NCI-H510A treated with DMSO at 0.1 percent for 48 hours (cell line): ENCODE results near the gene NRP1.
"Not testable (repeated sequence)": the region's sequence is repeated elsewhere in the genome, so short reads cannot be mapped to it uniquely, and the experiment has no call there.

ENCODE experiments used
- DNase-seq: peaks from one replicate; lab custom pipeline; 2025; lab: John Stamatoyannopoulos, UW

Gene NRP1

DNA sequence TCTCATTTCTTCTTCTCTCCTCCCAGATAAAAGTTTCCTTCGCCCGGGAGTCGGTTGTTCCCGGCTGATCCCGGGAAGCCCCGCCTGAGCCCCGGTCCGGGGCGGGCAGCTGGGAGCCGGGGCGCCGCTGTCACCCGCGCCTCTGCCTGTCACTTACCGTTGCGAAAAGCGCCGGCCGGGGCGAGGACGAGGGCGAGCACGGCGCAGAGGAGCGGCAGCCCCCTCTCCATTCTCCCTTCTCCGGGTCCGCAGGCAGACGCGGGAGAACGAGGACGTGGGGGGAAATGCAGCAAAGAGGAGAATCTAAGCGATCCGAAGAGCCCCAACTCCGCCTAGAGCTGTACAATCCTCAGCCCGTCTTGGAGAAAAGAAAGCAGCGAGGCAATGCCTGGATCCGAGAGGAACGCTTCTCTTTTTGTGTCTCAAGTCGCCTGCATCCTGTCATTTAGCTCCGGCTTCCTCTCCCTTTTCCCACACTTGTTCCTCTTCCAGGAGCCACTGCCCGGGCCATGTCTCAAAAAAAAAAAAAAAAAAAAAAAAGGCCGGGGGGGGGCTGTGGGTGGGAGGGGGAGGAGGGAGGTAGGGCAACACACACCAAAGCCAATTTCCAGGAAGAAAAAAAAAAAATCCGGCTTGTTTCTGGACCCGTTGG, at the start of gene NRP1:
NRP1 (minus strand) TSS at position 515 of the 652 bp plus-strand sequence; CDS start at position 230, 285 bp downstream.
- no peak for DNase-seq

DNA sequence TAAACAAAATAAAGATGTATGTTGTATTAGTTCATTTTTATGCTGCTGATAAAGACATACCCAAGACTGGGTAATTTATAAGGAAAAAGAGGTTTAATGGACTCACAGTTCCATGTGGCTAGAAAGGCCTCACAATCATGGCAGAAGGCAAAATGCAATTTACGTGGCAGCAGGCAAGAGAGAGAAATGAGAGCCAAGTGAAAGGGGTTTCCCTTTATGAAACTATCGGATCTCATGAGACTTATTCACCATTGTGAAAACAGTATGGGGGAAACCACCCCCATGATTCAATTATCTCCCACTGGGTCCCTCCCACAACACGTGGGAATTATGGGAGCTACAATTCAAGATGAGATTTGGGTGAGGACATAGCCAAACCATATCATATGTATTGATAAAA, 49.7 kb upstream of the NRP1 start:
- DNase-seq: not testable (repeated sequence)

DNA sequence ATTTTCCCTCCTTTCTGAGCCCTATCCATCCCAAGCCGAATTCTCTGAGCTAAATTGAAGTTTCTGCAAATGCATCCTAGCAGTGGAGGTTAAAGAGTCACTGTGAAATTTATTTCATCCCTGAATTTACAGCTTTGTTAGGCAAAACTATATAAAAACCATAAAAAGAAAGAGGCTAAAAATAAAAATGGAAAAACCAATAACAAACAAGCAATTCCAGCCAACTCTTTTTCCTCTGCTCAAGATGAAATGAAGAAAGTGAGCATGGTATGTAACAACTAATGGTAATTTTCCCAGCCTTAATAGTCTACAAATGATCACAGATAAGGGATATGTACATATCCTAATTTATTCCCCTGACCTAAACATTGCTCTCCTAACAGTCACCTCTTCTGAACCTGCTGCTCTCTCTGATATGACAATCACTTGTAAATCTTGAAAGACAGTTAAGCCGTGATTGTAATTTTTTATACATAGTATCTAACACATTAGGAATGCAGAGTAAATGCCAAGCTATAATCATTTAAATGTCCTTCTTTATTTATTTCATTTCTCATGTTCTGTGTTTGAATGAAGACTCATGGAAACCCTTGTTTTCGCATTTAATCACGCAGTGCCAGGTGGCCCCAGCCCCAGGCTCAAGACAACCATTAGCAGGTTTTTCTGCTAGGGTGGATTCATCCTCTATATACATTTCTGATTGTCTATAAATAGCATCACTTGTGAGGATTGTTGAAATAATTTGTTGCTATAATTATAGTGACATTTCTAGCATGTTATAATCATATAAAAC, 48.6 kb upstream of the NRP1 start:
- DNase-seq: no peak

- DNase-seq: no peak
Observed at GRCh38 chr10:33382216-33382600, 47.7 kb upstream of the NRP1 start.

- no peak for DNase-seq
Observed at GRCh38 chr10:33381451-33382215, 47.2 kb upstream of the NRP1 start.

DNA sequence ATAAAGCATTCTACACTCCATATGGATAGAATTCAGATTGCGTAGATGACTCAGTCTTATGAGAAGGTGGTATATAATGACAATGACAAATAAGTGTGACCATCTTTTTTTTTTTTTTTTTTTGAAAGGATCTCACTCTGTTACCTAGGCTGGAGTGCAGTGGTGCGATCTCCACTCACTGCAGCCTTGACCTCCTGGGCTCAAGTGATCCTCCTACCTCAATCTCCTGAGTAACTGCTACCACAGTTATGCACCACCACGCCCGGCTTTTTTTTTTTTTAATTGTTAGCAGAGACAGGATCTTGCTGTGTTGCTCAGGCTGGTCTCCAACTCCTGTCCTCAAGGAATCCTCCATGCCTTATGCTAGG, 43.2 kb upstream of the NRP1 start:
- DNase-seq: no peak

GRCh38 chr10:33376976-33377657, 42.6 kb upstream of the NRP1 start:
- no peak for DNase-seq

GRCh38 chr10:33376476-33376875, 42.0 kb upstream of the NRP1 start:
- DNase-seq: no peak

GRCh38 chr10:33373263-33373662, 38.8 kb upstream of the NRP1 start:
- DNase-seq: no peak

- DNase-seq: no peak
Observed at GRCh38 chr10:33371234-33371633, 36.8 kb upstream of the NRP1 start.

DNA sequence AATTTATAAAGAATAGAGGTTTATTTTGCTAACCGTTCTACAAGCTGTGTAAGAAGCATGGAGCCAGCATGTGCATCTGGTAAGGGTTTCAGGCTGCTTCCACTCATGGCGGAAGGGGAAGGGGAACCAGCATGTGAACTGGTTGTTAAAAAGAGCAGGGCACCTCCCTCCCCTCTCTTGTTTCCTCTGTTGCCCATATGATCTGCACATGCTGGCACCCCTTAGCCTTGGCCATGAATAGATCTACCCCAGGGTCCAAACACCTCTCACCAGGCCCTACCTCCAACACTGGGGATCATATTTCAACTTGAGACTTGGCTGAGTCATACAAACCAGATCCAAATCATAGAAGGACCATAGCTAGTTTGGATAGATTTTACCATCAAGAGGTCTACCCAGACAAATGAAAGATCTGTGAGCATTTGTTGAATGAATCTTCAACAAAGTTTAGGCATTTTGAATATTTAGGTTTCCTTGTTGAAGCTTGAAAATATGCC, 36.0 kb upstream of the NRP1 start:
- no peak for DNase-seq

DNA sequence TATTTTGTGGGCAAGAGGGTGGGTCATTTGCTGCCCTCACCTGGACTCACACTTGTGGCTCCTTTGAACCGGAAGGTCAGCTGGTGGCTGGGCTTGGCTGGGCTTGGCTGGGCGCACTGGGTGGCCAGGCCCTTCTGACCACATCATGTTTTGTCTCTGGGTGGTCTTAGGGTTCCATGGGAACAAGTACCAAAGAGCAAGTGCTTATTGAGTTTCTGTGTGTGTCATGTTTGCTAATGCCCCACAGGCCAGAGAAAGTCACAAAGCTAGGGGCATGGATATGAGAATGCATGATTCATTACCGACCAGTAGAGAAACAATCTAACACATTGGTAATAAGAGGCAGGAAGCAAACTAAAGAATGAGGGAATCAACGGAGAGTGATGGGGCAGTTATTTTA, 33.6 kb upstream of the NRP1 start:
- DNase-seq: no peak

DNA sequence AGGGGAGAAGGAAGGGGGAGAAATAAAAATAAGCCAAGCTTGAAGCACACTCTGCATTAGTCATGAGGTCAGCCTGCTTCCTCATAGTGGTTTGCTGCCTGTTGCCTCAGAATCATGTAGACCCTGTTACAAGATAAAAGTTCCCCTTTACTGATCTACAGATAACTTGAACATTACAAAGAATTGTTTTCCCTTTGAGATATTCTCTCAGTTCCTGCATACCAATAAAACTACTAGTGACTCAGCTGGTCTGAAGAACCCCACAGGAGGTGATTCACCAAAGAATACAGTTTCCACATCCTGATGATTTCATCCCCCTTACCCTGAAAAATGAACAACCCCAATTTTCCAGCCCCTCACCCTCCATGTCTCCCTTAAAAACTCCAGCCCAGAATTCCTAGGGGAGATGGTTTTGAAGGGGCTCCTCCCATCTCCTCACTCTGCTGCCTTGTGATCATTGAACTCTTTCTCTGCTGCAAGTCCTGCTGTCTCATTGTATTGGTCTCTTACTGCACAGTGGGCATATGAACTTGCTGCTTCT, 31.5 kb upstream of the NRP1 start:
- DNase-seq: no peak

DNA sequence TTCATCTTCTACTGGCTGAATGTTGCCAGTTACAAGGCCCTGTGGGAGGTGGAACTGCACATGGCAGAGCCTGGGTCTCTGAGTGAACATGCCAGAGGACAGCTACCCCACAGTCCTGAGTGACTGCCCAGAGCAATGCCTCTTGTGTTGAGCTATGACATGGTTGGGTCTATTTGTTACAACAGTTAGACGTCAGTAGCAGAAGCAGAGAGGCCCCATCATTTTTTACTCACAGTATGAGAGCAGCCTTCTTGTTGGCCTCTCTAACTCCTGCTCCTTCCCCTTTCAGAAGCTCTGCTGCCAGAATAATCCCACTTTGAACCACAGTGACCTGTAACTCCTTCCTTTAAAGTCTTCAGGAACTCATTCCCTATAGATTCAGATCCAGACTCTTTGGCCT, 30.8 kb upstream of the NRP1 start:
- DNase-seq: no peak

- no peak for DNase-seq
Observed at GRCh38 chr10:33363106-33363505, 28.6 kb upstream of the NRP1 start.

- DNase-seq: no peak
Observed at GRCh38 chr10:33358016-33358415, 23.5 kb upstream of the NRP1 start.

- DNase-seq: no peak
Observed at GRCh38 chr10:33355274-33355673, 20.8 kb upstream of the NRP1 start.

GRCh38 chr10:33353853-33354252, 19.4 kb upstream of the NRP1 start:
- DNase-seq: peak; percentile 27

DNA sequence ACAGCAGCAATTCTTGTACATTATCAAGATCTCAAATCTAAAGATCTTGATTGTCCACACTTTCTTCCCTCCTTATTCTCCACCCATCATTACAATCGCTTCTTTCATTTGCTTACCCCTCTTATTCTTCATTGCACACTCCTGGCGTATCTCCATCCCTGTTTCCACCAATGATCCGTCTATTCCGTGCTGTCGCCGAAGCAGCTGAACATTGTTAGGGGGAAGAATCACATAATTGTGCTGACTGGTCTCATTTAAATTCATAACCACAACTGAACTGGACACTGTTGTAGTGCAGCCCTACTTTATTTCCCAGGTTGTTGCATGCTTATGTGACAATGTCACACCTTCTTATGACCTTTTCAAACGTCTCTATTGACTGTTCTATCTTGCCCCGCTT, 18.9 kb upstream of the NRP1 start:
- DNase-seq: no peak

DNA sequence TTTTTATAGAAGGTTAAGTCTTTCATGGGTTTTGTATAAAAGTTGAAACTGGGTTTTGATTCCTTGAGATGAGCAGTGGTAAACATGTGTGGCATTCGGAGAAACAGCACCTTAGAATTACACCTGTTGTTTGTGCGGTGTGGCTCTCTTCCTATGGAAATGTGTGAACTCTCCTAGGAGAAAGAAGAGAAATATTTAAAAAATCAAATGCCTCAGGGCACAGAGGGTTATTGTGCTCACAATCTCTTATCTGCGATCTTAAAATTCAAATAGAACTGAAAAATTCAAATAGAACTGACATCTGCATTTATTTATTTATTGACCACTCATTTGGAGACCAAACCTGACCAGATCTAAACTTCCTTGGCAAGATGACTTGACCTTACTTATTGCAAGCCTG, 18.1 kb upstream of the NRP1 start:
- no peak for DNase-seq

DNA sequence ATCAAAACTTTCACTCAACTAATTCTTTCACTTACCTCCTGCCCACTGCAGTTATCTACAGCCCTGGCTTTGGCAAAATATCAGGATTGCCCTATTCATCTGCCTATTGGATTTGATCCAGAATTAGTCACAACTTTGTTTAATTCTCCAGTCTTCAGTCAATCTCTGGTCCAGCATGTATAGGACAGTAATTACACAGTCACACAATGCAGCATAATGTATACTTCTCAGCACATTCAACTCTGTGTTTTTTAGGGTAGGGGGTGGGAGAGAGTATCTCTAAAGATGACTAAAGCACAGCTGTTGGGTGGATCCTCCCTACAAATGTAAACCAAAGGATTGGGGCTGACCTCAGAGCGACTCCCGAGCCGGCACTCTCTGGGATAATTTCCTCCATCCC, 17.7 kb upstream of the NRP1 start:
- no peak for DNase-seq

GRCh38 chr10:33350041-33350440, 15.6 kb upstream of the NRP1 start:
- no peak for DNase-seq
